NCI-H82 treated with DMSO at 0.1 percent for 48 hours (cell line): Measurements from ENCODE around the gene TADA2B.

Source experiments
- DNase-seq: peaks from one replicate; lab custom pipeline; 2025; ENCODE audit not compliant: unreplicated experiment; lab: John Stamatoyannopoulos, UW

The TADA2B gene

DNA sequence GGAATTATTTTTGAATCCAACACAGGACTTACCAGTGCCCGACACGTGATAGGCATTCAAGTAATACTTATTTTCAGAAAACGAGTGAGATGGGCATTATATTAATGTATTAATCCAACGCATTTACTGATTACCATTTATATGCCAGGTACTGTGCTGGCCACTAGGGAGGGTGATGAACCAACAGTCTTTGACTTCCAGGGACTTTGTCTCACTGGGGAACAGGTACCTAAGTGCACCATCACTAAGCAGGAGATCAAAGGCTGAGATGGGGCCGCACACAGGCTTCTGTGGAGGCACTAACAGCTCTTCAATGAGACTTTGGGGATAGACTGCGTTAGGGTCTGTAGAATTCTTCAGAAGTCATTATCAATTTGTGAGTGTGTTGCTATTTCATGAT, 5.7 kb upstream of the TADA2B start:
- DNase-seq = no peak

GRCh38 chr4:7040765-7041164, 2.4 kb upstream of the TADA2B start:
- DNase-seq = no peak

DNA sequence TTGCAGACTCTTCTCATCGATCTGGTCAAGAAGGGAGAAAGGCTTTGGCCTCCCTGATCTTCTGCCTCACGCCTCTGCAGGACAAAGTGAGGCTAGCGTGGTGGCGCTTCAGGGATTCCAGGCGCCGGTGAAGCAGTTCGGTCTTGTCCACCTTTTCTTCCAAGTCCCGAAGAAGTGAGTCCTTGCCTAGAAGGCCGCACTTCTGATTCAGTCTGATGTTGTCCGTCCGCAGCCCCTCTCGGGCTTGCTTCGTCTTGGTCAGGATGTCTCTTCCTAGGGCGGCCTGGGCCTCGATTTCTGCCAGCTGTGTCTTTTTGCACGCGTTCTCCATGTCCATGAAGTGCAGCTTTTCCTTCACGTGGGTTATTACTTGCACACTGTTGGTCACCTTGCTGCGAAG, 1.9 kb upstream of the TADA2B start:
- DNase-seq = no peak

DNA sequence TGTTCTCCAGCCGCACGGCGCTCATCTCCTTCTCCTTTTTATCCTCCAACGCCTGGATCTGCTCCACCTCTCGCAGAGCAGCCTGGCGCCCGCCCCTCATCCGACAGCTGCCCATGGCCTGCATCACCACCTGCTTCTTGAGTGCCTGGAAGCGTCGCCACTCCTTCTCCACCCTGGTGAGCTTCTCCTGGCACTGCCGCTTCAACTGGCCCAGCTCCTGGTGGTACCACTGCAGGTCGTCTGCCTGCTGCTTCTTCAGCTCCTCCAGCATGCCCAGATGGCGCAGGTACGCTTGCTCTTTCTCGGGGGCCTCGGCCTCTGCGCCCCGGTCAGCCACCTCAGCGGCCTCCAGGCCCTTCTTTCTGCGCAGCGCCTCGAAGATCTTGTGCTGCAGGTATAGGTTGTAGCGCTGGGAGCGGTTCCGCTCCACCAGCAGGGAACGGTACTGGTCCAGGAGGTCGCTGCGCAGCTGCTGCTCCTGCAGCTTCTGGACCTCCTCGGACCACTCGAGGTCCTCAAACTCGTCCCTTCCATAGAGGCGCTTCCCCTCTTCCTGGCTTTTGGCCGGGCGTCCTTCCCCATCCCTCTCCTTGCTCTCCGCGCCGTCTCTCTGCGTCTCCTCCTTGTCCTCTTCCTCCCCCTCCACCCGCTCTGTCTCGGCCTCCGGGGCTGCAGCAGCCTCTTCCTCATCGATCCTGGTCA, 1.2 kb upstream of the TADA2B start:
- DNase-seq = no peak

GRCh38 chr4:7042503-7043283, 479 bp upstream of the TADA2B start:
- peak; percentile 83 for DNase-seq

GRCh38 chr4:7044137-7044930, 1.2 kb downstream of the TADA2B start:
- DNase-seq = no peak

DNA sequence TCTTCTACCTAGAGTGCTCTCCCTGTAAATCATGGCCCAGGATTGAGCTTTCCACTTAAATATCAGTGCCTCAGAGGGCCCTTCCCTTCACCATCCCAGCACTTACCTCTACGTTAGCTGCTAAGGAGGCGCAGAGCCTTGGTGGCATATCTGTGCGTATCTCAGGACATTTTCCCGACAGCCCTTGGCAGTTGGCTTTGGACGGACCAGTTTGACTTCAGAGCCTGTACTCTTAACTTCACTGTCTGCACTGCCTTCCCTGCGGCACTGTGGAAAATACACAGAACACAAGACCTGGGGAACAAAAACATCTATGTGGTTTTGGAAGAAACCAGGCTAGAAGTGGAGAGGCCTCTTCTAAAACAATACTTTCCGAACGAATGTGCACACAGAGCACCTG, 2.4 kb downstream of the TADA2B start:
- DNase-seq = no peak

GRCh38 chr4:7045961-7046921, 3.1 kb downstream of the TADA2B start:
- DNase-seq = no peak

DNA sequence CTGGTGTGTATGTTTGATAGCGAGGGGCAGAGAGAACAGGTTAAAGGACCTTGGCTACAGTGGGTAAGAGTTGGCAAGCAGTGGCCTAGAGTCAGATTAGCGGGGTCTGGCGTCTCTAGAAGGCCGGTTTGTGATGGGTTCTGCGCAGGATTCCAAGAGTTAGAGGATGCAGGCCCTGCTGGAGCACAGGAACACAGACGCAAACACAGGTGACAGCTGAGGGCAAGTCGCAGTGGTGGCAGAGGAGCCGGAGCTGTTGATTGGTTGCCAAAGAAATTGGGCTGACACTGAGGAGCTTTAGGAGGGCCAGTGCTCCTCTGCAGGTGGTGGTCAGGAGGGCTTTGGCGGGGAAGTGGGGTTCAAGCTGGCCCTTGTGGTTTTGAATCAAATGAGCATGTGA, 3.8 kb downstream of the TADA2B start:
- no peak for DNase-seq

DNA sequence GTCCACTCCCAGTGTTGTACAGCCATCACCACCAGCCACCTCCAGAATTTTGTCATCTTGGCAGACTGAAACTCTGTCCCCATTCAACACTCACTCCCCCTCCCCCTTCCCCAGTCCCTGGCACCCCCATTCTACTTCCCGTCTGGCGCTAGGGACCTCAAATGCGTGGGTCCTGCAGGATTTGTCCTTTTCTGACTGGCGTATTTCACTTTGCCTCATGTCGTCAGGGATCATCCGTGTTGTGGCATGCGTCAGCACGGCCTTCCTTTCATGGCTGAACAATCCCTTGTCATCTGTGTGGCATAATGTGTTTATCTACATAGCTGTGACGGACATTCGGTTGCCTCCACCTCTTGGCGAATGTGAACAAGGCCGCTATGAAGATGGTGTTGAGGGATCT, 5.5 kb downstream of the TADA2B start:
- no peak for DNase-seq

GRCh38 chr4:7049295-7049694, 6.1 kb downstream of the TADA2B start:
- DNase-seq = no peak

GRCh38 chr4:7049739-7050138, 6.6 kb downstream of the TADA2B start:
- no peak for DNase-seq

- no peak for DNase-seq
Observed at GRCh38 chr4:7050481-7051143, 7.4 kb downstream of the TADA2B start.

DNA sequence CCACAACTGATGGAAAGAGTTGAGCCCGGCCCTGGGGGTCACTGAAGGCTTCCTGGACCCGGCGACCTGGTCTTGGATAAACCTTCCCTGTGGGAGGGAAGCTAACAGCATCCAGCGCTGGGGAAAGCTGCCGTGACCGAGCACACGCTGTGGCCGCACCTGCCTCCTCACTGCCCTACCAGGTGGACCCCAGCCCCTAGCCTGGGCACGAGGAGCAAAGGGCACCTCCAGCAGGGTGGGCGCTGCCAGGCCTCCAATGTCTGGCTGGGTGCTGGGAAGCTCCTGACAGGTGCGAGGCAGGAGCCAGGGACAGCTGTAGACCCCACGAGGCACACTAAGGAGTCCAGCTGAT, 7.9 kb downstream of the TADA2B start:
- DNase-seq = no peak

DNA sequence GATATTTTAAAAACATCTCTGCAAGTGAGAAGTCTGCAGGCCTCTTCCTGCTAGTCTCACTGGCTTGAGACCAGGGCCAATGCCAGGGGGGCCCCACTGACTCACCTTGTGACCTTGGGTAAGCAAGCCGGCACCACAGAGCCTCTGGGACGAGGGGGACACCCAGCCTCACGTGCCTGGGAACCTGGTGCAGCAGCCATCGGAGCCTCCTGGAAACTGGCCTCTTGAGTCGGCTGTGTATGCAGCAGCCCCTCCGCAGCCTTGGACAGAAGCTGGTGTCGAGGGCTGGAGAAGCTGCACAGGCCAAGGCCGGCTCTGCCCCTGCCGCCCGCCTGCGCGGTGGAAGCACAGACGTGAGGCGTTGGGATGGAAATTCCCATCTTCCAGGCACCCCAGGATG, 8.7 kb downstream of the TADA2B start:
- DNase-seq = no peak

GRCh38 chr4:7052313-7052712, 9.1 kb downstream of the TADA2B start:
- no peak for DNase-seq

DNA sequence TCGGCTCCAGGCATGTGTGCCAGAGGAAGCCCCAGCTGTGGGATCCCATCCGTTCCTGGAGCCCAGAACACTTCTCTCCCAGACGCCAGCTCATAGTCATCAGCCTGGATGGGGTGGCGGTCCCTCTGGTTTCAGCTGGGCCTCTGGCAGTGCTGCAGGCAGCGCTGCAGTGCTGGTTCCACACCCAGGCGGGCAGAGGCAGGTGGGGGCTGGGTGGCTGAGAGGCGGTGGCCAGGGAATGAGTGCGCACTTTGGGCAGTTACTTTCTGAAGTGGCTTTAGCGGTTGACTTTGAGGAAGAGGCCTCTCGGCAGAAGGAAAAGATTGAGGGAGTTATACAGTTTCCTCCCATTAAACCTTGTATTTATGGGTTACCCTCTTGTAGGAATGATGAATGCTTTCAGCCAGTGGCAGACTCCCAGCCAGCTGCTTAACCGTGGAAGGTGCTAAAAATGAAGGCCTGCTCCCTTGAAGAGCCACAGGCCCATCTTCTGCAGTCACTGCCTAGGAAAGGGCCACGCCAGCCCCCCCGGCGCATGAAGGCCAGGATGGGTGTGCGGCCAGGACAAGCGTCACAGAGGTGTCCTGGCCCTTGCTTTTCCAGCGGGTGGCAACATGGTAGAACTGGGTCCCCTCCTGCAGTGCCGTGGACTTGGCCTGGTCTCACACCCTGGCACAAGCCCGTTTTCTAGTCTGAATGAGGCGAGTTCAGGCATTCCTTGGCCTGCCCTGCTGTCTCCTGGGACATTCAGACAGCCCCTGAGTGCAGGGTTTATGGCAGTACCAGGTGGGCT, 9.9 kb downstream of the TADA2B start:
- no peak for DNase-seq

DNA sequence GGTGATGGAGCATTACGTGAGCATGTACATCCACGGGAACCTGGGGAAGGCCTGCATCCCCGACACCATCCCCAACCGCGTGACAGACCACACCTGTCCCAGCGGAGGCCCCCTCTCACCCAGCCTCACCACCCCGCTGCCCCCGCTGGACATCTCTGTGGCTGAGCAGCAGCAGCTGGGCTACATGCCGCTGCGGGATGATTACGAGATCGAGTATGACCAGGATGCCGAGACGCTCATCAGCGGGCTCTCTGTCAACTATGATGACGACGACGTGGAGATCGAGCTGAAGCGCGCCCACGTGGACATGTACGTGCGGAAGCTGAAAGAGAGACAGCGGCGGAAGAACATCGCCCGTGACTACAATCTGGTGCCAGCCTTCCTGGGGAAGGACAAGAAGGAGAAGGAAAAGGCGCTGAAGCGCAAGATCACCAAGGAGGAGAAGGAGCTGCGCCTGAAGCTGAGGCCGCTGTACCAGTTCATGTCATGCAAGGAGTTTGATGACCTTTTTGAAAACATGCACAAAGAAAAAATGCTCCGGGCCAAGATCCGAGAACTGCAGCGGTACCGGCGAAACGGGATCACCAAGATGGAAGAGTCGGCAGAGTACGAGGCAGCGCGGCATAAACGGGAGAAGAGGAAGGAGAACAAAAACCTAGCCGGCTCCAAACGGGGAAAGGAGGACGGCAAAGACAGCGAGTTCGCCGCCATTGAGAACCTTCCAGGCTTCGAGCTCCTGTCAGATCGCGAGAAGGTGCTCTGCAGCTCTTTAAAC, 11.1 kb downstream of the TADA2B start:
- DNase-seq = no peak
